ENCODE data around the gene SAA1.
"Not testable (repeated sequence)": the region's sequence is repeated elsewhere in the genome, so short reads cannot be mapped to it uniquely, and the experiment has no call there.

SAA1 gene

DNA sequence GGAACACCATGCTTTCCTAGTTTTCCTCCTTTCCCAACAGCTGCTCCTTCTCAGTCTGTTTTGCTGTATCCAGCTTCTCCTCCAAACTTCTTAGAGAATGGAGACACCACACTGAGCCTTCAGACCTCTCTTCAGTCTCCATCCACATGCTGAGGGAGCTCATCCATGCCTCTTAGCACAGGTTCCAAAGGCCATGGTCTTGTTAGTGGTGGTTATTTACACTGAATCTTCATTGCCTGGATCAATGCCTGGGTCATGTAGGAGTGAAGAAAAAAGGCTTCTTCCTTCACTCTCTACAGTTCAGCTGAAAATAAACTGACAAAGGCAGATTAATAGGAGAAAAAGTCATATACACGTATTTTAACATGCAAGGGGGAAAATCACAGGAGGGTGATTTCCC is 26.4 kb upstream of the SAA1 start:
- H3K9ac ChIP-seq (ENCODE audit: low read depth, low read length), result no peak overlapping the region
- H3K4me2 ChIP-seq (ENCODE audit: low read length), result no peak overlapping the region
- H3K36me3 ChIP-seq (ENCODE audit: insufficient read depth, low read length), result no peaks in the 10 kb centered on the region
- H3K27me3 ChIP-seq (ENCODE audit: control insufficient read depth, insufficient read depth, low read length), result peaks cover 58% of the 10 kb centered on the region
- no peaks in the 10 kb centered on the region for H3K4me1 ChIP-seq (ENCODE audit: control insufficient read depth, insufficient read depth, low read length)
- H3K4me3 ChIP-seq (ENCODE audit: low read length), result no peak overlapping the region
- no peaks in the 10 kb centered on the region for H3K9me3 ChIP-seq (replicated peaks; ENCODE audit: low read length)

DNA sequence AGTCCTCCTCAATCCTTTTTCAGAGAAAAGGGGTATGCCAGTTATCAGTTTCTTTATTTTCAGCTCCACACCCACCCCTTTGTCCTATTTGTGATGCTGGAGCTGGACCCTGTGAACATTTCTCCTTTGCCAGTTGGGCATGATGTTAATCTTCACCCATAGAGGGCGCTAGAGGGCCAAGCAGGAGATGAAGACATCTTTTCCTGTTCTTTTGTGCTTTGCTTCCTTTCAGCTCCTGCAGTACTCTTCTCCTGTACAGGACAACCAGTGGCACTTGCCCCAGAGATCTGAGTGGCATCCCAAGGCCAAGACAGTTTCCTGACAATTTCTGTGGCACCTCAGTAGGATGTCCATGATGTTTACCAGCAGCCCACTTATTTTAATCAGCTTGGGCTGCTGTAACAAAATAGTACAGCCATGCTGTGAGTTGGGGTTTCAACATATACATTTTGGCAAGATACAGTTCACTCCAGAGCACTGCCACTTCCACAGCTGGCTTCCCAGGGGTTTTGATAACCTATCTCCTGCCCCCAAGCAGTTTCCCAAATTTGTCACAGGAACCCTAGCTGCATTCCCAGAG is 22.2 kb upstream of the SAA1 start:
- Histone ChIP-seq H3K27me3 (ENCODE audit: control insufficient read depth, insufficient read depth, low read length) (peaks cover 38% of the 10 kb centered on the region), H3K9me3 (replicated peaks; ENCODE audit: low read length) (no peaks in the 10 kb centered on the region), H3K4me1 (ENCODE audit: control insufficient read depth, insufficient read depth, low read length) (no peaks in the 10 kb centered on the region), H3K4me2 (ENCODE audit: low read length) (no peak overlapping the region), H3K9ac (ENCODE audit: low read depth, low read length) (no peak overlapping the region), H3K4me3 (ENCODE audit: low read length) (no peak overlapping the region), H3K36me3 (ENCODE audit: insufficient read depth, low read length) (no peaks in the 10 kb centered on the region)

- Histone ChIP-seq H3K36me3 (ENCODE audit: insufficient read depth, low read length) (no peaks in the 10 kb centered on the region), H3K4me1 (ENCODE audit: control insufficient read depth, insufficient read depth, low read length) (no peaks in the 10 kb centered on the region), H3K27me3 (ENCODE audit: control insufficient read depth, insufficient read depth, low read length) (peaks cover 35% of the 10 kb centered on the region), H3K4me2 (ENCODE audit: low read length) (no peak overlapping the region), H3K9me3 (replicated peaks; ENCODE audit: low read length) (no peaks in the 10 kb centered on the region), H3K9ac (ENCODE audit: low read depth, low read length) (no peak overlapping the region), H3K4me3 (ENCODE audit: low read length) (no peak overlapping the region)
Measured at GRCh38 chr11:18245396-18245795, 20.7 kb upstream of the SAA1 start.

GRCh38 chr11:18246379-18247190 is 19.5 kb upstream of the SAA1 start:
- H3K4me1 ChIP-seq (ENCODE audit: control insufficient read depth, insufficient read depth, low read length); H3K4me2 ChIP-seq (ENCODE audit: low read length); H3K36me3 ChIP-seq (ENCODE audit: insufficient read depth, low read length); H3K9ac ChIP-seq (ENCODE audit: low read depth, low read length); H3K4me3 ChIP-seq (ENCODE audit: low read length); H3K9me3 ChIP-seq (replicated peaks; ENCODE audit: low read length): not testable (repeated sequence)
- H3K27me3 ChIP-seq (ENCODE audit: control insufficient read depth, insufficient read depth, low read length), result peaks cover 26% of the 10 kb centered on the region

DNA sequence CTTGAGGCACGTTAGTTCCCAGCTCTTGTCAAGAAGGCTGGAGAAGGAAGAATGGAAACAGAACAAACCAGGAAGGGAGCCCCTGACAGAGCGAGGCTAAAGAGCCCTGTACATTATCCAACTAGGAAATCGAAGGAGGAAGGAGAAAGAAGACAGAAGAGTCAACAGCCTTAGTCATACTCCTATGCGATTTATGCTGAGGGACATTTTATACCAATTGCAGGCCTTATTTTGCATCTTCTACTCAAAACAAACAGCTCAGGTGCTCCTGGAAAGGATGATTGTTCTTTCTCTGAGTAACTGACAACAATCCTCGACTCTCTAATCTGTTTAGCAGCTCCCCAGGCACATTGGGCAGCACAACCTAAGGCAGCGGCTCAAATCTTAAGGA is 18.9 kb upstream of the SAA1 start:
- peaks cover 24% of the 10 kb centered on the region for H3K27me3 ChIP-seq (ENCODE audit: control insufficient read depth, insufficient read depth, low read length)
- not testable (repeated sequence) for H3K36me3 ChIP-seq (ENCODE audit: insufficient read depth, low read length); H3K4me2 ChIP-seq (ENCODE audit: low read length); H3K4me1 ChIP-seq (ENCODE audit: control insufficient read depth, insufficient read depth, low read length); H3K9me3 ChIP-seq (replicated peaks; ENCODE audit: low read length); H3K4me3 ChIP-seq (ENCODE audit: low read length); H3K9ac ChIP-seq (ENCODE audit: low read depth, low read length)

- Histone ChIP-seq H3K9ac (ENCODE audit: low read depth, low read length) (no peak within 1 kb of the TSS), H3K9me3 (replicated peaks; ENCODE audit: low read length) (no peaks in the 10 kb centered on the region), H3K27me3 (ENCODE audit: control insufficient read depth, insufficient read depth, low read length) (peaks cover 27% of the 10 kb centered on the region), H3K36me3 (ENCODE audit: insufficient read depth, low read length) (no peaks in the 10 kb centered on the region), H3K4me1 (ENCODE audit: control insufficient read depth, insufficient read depth, low read length) (no peaks in the 10 kb centered on the region), H3K4me3 (ENCODE audit: low read length) (no peak within 1 kb of the TSS), H3K4me2 (ENCODE audit: low read length) (no peak within 1 kb of the TSS)
Measured at GRCh38 chr11:18248561-18248960, 17.5 kb upstream of the SAA1 start, which contains the start of gene SAA2. SAA2 (minus strand) TSS chr11:18248668; CDS start chr11:18248011, 657 bp downstream.

DNA sequence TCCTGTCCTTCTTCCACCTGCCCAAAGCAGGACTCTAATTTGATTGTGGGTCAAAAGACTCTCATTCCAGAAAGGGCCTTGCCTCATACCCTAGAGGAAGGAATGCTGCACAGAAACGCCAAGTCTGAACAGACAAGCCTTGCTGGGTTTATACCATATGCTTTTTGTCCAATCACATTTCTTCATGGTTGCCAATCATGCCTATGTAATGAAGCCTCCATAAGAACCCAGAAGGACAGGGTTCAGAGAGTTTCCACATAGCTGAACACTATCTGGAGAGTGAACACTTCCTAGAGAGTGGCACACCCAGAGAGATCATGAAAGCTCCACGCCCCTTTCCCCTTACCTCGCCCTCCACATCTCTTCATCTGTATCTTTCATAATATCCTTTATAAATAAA is 12.8 kb upstream of the SAA1 start:
- Histone ChIP-seq H3K9ac (ENCODE audit: low read depth, low read length) (no peak overlapping the region), H3K4me2 (ENCODE audit: low read length) (no peak overlapping the region), H3K4me1 (ENCODE audit: control insufficient read depth, insufficient read depth, low read length) (no peaks in the 10 kb centered on the region), H3K9me3 (replicated peaks; ENCODE audit: low read length) (no peaks in the 10 kb centered on the region), H3K4me3 (ENCODE audit: low read length) (no peak overlapping the region), H3K36me3 (ENCODE audit: insufficient read depth, low read length) (no peaks in the 10 kb centered on the region), H3K27me3 (ENCODE audit: control insufficient read depth, insufficient read depth, low read length) (peaks cover 42% of the 10 kb centered on the region)

- no peak overlapping the region for H3K4me3 ChIP-seq (ENCODE audit: low read length)
Measured at GRCh38 chr11:18253778-18254338, 12.2 kb upstream of the SAA1 start.

DNA sequence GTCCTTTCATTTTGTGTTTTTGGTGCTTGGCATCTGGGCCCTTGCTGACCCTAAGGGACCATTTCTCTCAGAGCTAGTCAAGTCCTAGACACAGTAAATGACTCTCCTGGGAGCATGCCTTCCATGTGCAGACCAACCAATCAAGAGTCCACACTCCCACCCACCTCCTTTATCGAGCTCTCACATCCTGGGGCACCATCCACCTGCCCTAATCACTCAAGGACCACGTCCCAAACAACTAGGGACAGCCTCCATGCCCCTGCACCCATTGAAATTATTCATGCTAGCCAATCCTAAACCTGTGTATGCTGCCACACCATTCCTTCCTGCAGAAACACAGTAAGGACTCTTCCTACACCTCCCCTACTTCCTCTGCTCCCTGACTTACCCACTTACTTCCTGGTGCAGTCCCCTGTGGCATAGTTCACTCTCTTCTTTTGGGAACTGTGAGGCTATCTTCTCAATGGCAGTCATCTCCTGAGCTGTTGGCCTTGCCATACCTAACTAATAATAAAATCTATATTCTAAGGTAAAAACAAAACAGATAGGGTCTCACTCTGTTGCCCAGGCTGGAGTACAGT is 11.2 kb upstream of the SAA1 start:
- Histone ChIP-seq H3K9me3 (replicated peaks; ENCODE audit: low read length) (no peaks in the 10 kb centered on the region), H3K36me3 (ENCODE audit: insufficient read depth, low read length) (no peaks in the 10 kb centered on the region), H3K4me1 (ENCODE audit: control insufficient read depth, insufficient read depth, low read length) (no peaks in the 10 kb centered on the region), H3K4me3 (ENCODE audit: low read length) (no peak overlapping the region), H3K9ac (ENCODE audit: low read depth, low read length) (no peak overlapping the region), H3K4me2 (ENCODE audit: low read length) (no peak overlapping the region), H3K27me3 (ENCODE audit: control insufficient read depth, insufficient read depth, low read length) (peaks cover 37% of the 10 kb centered on the region)

More at GRCh38 chr11:18253778-18254338, 12.2 kb upstream of the SAA1 start:
- Histone ChIP-seq H3K4me1 (ENCODE audit: control insufficient read depth, insufficient read depth, low read length) (no peaks in the 10 kb centered on the region), H3K4me2 (ENCODE audit: low read length) (no peak overlapping the region), H3K27me3 (ENCODE audit: control insufficient read depth, insufficient read depth, low read length) (peaks cover 39% of the 10 kb centered on the region), H3K9ac (ENCODE audit: low read depth, low read length) (no peak overlapping the region), H3K36me3 (ENCODE audit: insufficient read depth, low read length) (no peaks in the 10 kb centered on the region), H3K9me3 (replicated peaks; ENCODE audit: low read length) (no peaks in the 10 kb centered on the region)

GRCh38 chr11:18259259-18259658 is 6.8 kb upstream of the SAA1 start:
- Histone ChIP-seq H3K4me2 (ENCODE audit: low read length) (no peak overlapping the region), H3K4me1 (ENCODE audit: control insufficient read depth, insufficient read depth, low read length) (no peaks in the 10 kb centered on the region), H3K9ac (ENCODE audit: low read depth, low read length) (no peak overlapping the region), H3K36me3 (ENCODE audit: insufficient read depth, low read length) (no peaks in the 10 kb centered on the region), H3K27me3 (ENCODE audit: control insufficient read depth, insufficient read depth, low read length) (peaks cover 46% of the 10 kb centered on the region), H3K4me3 (ENCODE audit: low read length) (no peak overlapping the region), H3K9me3 (replicated peaks; ENCODE audit: low read length) (no peaks in the 10 kb centered on the region)

DNA sequence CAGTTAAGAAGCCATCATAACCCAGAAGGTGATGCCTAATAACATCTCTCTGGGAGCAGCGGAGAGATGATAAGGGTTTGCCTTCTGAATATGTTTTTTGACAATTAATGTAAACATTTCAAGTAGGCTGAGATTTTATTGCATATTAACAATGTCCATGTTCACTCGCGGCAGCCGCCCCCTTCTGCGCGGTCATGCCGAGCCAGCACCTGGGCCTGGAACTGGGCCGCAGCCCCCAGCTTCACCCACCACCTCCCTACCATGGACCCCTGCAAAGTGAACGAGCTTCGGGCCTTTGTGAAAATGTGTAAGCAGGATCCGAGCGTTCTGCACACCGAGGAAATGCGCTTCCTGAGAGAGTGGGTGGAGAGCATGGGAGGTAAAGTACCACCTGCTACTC is 4.3 kb upstream of the SAA1 start:
- no peaks in the 10 kb centered on the region for H3K9me3 ChIP-seq (replicated peaks; ENCODE audit: low read length)
- H3K27me3 ChIP-seq (ENCODE audit: control insufficient read depth, insufficient read depth, low read length), result peaks cover 38% of the 10 kb centered on the region
- no peaks in the 10 kb centered on the region for H3K4me1 ChIP-seq (ENCODE audit: control insufficient read depth, insufficient read depth, low read length)
- no peaks in the 10 kb centered on the region for H3K36me3 ChIP-seq (ENCODE audit: insufficient read depth, low read length)
- H3K4me2 ChIP-seq (ENCODE audit: low read length), result no peak overlapping the region
- no peak overlapping the region for H3K4me3 ChIP-seq (ENCODE audit: low read length)
- no peak overlapping the region for H3K9ac ChIP-seq (ENCODE audit: low read depth, low read length)
